GM19099 (cell line): Measurements from ENCODE around the gene RNF4.

ENCODE experiments used
- POLR2A ChIP-seq: IDR thresholded peaks from 3 replicates; pipeline ENCODE4 v1.6.1; 2011; ENCODE audit warnings: low read depth; ENCODE audit not compliant: insufficient read length; ENCODE audit errors: extremely low read depth

RNF4 gene

GRCh38 chr4:2433609-2434350 is 35.1 kb upstream of the RNF4 start:
- TF ChIP-seq POLR2A, result no peak

GRCh38 chr4:2434420-2434819 is 34.5 kb upstream of the RNF4 start:
- no peak for TF ChIP-seq POLR2A

- no peak for TF ChIP-seq POLR2A
Measured at GRCh38 chr4:2436301-2436700, 32.6 kb upstream of the RNF4 start.

GRCh38 chr4:2436761-2437474 is 32.0 kb upstream of the RNF4 start:
- TF ChIP-seq POLR2A, result no peak

- TF ChIP-seq POLR2A, result no peak
Measured at GRCh38 chr4:2437475-2438215, 31.3 kb upstream of the RNF4 start.

- TF ChIP-seq POLR2A, result no peak
Measured at GRCh38 chr4:2438822-2439718, 29.8 kb upstream of the RNF4 start.

- no peak for TF ChIP-seq POLR2A
Measured at GRCh38 chr4:2441393-2442174, 27.3 kb upstream of the RNF4 start.

GRCh38 chr4:2442175-2442993 is 26.5 kb upstream of the RNF4 start:
- TF ChIP-seq POLR2A, result no peak

GRCh38 chr4:2443061-2443730 is 25.7 kb upstream of the RNF4 start:
- no peak for TF ChIP-seq POLR2A

- TF ChIP-seq POLR2A, result no peak
Measured at GRCh38 chr4:2443956-2444740, 24.8 kb upstream of the RNF4 start.

- TF ChIP-seq POLR2A, result no peak
Measured at GRCh38 chr4:2445130-2445529, 23.8 kb upstream of the RNF4 start.

- no peak for TF ChIP-seq POLR2A
Measured at GRCh38 chr4:2445571-2445970, 23.3 kb upstream of the RNF4 start.
